ENCODE results near the gene PHGDH.

The PHGDH gene

DNA sequence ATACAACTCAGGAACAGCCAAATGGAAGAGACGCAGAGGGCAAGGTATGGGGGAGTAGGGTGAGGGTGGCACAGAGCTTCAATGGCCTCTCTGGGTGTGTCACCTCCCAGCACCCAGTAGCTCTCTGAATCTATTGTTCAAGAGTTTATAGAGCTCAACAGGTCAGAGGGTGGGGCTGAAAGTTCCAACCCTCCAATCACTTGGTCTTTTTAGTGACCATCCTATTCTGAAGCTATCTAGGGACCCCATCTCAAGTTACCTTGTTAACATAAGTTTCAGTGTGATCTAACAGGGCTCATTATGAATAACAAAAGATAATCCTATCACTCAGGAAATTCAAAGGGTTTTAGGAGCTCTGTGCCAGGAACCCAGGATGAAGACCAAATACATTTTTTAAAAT is 32.5 kb upstream of the PHGDH start:
- DNase-seq (ENCODE audit: extremely low spot score), result no peak
- POLR2A ChIA-PET, result interaction anchor here (0.7 to 4.2 kb wide), 2 partner anchors 33 to 101 kb away, joined by 3 to 18 read pairs; partner anchors contain the start of gene PHGDH
- TF ChIP-seq LEF1 (IDR thresholded peaks at IDR 0.05; ENCODE audit: borderline replicate concordance), result no peak
- no peak for TF ChIP-seq NFRKB (IDR thresholded peaks at IDR 0.05)
- no peak for TF ChIP-seq TARDBP (IDR thresholded peaks at IDR 0.05)
- TF ChIP-seq FOXK2 (IDR thresholded peaks at IDR 0.05), result no peak
- TF ChIP-seq, protein P1, sequence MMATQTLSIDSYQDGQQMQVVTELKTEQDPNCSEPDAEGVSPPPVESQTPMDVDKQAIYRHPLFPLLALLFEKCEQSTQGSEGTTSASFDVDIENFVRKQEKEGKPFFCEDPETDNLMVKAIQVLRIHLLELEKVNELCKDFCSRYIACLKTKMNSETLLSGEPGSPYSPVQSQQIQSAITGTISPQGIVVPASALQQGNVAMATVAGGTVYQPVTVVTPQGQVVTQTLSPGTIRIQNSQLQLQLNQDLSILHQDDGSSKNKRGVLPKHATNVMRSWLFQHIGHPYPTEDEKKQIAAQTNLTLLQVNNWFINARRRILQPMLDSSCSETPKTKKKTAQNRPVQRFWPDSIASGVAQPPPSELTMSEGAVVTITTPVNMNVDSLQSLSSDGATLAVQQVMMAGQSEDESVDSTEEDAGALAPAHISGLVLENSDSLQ (IDR thresholded peaks at IDR 0.05), result no peak
- TF ChIP-seq BHLHE40 (IDR thresholded peaks at IDR 0.05; ENCODE audit: borderline replicate concordance), result no peak
- no peak for TF ChIP-seq SP1 (IDR thresholded peaks at IDR 0.05)
- TF ChIP-seq HDGF (IDR thresholded peaks at IDR 0.05; ENCODE audit: borderline replicate concordance), result no peak
- no peak for TF ChIP-seq FOXM1 (IDR thresholded peaks at IDR 0.05; ENCODE audit: borderline replicate concordance)
- no peak for TF ChIP-seq ELF4 (IDR thresholded peaks at IDR 0.05)
- TF ChIP-seq CTBP1 (IDR thresholded peaks at IDR 0.05; ENCODE audit: borderline replicate concordance), result no peak
- no peak for TF ChIP-seq ZNF384 (IDR thresholded peaks at IDR 0.05)
- no peak for TF ChIP-seq SUZ12 (IDR thresholded peaks at IDR 0.05)
- TF ChIP-seq L3MBTL2 (conservative IDR thresholded peaks at IDR 0.05), result no peak
- no peak for TF ChIP-seq FOXA1 (IDR thresholded peaks at IDR 0.05)
- no peak for TF ChIP-seq ARNT (IDR thresholded peaks at IDR 0.05)
- CTCF ChIA-PET, result no interaction called here

DNA sequence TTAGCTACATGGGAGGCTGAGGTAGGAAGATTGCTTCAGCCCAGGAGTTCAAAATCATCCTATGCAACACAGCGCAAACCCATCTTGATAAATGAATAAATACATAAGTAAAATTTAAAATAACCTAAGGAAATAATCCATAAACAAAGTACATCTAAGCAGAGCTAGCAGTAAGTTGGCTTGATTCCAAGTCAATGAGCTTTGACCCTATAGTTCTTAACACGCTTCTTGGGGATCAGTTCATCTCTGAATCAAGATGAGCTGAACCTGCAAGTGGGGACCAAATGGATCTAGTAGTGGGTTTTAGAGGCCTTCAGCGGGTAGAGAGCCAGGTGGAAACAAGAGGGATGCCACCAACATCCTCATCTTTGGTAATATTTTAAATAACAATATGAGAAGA is 31.5 kb upstream of the PHGDH start:
- ChIA-PET CTCF (interaction anchor here (0.6 kb wide), 1 partner anchor 307 kb away, joined by 3 read pairs; no protein-coding TSS in a partner anchor), POLR2A (interaction anchor here (4.2 kb wide), 1 partner anchor 32 kb away, joined by 18 read pairs; the partner anchor contains the start of gene PHGDH)
- DNase-seq (ENCODE audit: extremely low spot score), result no peak
- TF ChIP-seq ZNF384 (IDR thresholded peaks at IDR 0.05) (no peak), ARNT (IDR thresholded peaks at IDR 0.05) (no peak), NFRKB (IDR thresholded peaks at IDR 0.05) (no peak)

DNA sequence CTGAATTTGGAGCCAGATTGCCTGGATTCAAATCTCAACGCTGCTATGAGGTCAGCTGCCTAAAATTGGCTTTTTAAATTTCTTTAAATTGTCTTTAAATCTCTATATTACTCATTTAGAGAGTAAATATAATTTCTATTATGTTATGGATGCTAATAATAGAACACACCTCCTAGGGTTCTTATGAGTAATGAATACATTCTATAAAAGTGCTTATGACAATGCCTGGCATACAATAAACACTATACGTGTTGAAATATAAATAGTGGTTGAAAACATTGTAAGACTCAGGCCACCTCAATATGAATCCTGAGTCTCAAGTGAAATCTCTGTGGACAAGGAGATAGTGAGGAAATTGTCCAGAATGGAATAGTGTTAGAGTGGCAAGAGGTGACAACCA is 31.0 kb upstream of the PHGDH start:
- no peak for TF ChIP-seq LEF1 (IDR thresholded peaks at IDR 0.05; ENCODE audit: borderline replicate concordance)
- TF ChIP-seq L3MBTL2 (conservative IDR thresholded peaks at IDR 0.05), result no peak
- TF ChIP-seq ELF4 (IDR thresholded peaks at IDR 0.05), result no peak
- TF ChIP-seq SUZ12 (IDR thresholded peaks at IDR 0.05), result no peak
- TF ChIP-seq NFRKB (IDR thresholded peaks at IDR 0.05), result no peak
- TF ChIP-seq FOXA1 (IDR thresholded peaks at IDR 0.05), result no peak
- no peak for TF ChIP-seq HDGF (IDR thresholded peaks at IDR 0.05; ENCODE audit: borderline replicate concordance)
- TF ChIP-seq BHLHE40 (IDR thresholded peaks at IDR 0.05; ENCODE audit: borderline replicate concordance), result no peak
- DNase-seq (ENCODE audit: extremely low spot score), result no peak
- ChIA-PET CTCF (interaction anchor here (0.6 kb wide), 1 partner anchor 307 kb away, joined by 3 read pairs; no protein-coding TSS in a partner anchor), POLR2A (interaction anchor here (4.2 kb wide), 1 partner anchor 31 kb away, joined by 18 read pairs; the partner anchor contains the start of gene PHGDH)

- DNase-seq (ENCODE audit: extremely low spot score), result no peak
- POLR2A ChIA-PET, result no interaction called here
Observed at GRCh38 chr1:119681560-119681959, 30.2 kb upstream of the PHGDH start.

DNA sequence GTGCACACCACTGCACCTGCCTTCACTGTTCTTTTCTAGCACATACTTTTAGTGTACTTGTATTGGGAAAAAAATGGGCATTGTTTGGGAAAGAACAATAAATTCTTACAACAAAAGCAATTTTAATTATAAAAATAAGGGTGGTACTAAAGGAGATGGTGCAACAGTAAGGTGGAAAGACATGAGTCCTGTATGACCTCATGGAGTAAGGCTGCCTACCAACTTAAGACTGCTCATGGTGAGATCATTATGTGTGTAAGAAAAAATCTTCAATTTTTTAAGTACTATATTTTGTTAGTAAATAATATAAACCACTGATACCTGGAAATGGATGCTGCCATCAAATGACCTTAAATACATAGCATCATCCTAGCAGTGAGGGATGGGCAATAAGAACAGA is 29.6 kb upstream of the PHGDH start:
- TF ChIP-seq FOXK2 (IDR thresholded peaks at IDR 0.05), result no peak
- no peak for TF ChIP-seq TARDBP (IDR thresholded peaks at IDR 0.05)
- TF ChIP-seq, protein P1 (IDR thresholded peaks at IDR 0.05), result no peak
- TF ChIP-seq ZNF384 (IDR thresholded peaks at IDR 0.05), result no peak
- TF ChIP-seq BHLHE40 (IDR thresholded peaks at IDR 0.05; ENCODE audit: borderline replicate concordance), result no peak
- no peak for TF ChIP-seq SUZ12 (IDR thresholded peaks at IDR 0.05)
- TF ChIP-seq HDGF (IDR thresholded peaks at IDR 0.05; ENCODE audit: borderline replicate concordance), result no peak
- TF ChIP-seq ELF4 (IDR thresholded peaks at IDR 0.05), result no peak
- no peak for TF ChIP-seq L3MBTL2 (conservative IDR thresholded peaks at IDR 0.05)
- TF ChIP-seq LEF1 (IDR thresholded peaks at IDR 0.05; ENCODE audit: borderline replicate concordance), result no peak
- TF ChIP-seq SP1 (IDR thresholded peaks at IDR 0.05), result no peak
- no peak for TF ChIP-seq NFRKB (IDR thresholded peaks at IDR 0.05)
- no peak for TF ChIP-seq FOXA1 (IDR thresholded peaks at IDR 0.05)
- no peak for TF ChIP-seq CTBP1 (IDR thresholded peaks at IDR 0.05; ENCODE audit: borderline replicate concordance)
- TF ChIP-seq ARNT (IDR thresholded peaks at IDR 0.05), result no peak
- TF ChIP-seq FOXM1 (IDR thresholded peaks at IDR 0.05; ENCODE audit: borderline replicate concordance), result no peak
- POLR2A ChIA-PET, result no interaction called here
- no peak for DNase-seq (ENCODE audit: extremely low spot score)
- CTCF ChIA-PET, result no interaction called here

More at GRCh38 chr1:119681560-119681959, 30.2 kb upstream of the PHGDH start:
- no peak for TF ChIP-seq LEF1 (IDR thresholded peaks at IDR 0.05; ENCODE audit: borderline replicate concordance)
- TF ChIP-seq FOXM1 (IDR thresholded peaks at IDR 0.05; ENCODE audit: borderline replicate concordance), result no peak
- no peak for TF ChIP-seq ARNT (IDR thresholded peaks at IDR 0.05)
- no peak for TF ChIP-seq TARDBP (IDR thresholded peaks at IDR 0.05)
- no peak for TF ChIP-seq SP1 (IDR thresholded peaks at IDR 0.05)
- no peak for TF ChIP-seq ZNF384 (IDR thresholded peaks at IDR 0.05)
- TF ChIP-seq ELF4 (IDR thresholded peaks at IDR 0.05), result no peak
- no peak for TF ChIP-seq FOXA1 (IDR thresholded peaks at IDR 0.05)
- no peak for TF ChIP-seq FOXK2 (IDR thresholded peaks at IDR 0.05)
- CTCF ChIA-PET, result no interaction called here

GRCh38 chr1:119683893-119684292 is 27.8 kb upstream of the PHGDH start:
- DNase-seq (ENCODE audit: extremely low spot score), result no peak
- no peak for TF ChIP-seq SP1 (IDR thresholded peaks at IDR 0.05)
- no peak for TF ChIP-seq ZNF384 (IDR thresholded peaks at IDR 0.05)
- TF ChIP-seq ARNT (IDR thresholded peaks at IDR 0.05), result no peak
- POLR2A ChIA-PET, result interaction anchor here (1.8 to 2.0 kb wide), 2 partner anchors 27 to 28 kb away, joined by 5 to 8 read pairs; partner anchors contain the start of gene PHGDH
- CTCF ChIA-PET, result interaction anchor here (0.6 to 1.2 kb wide), 2 partner anchors 8 to 9 kb away, joined by 4 read pairs; no protein-coding TSS in a partner anchor

- ChIA-PET CTCF (interaction anchor here (2.4 kb wide), 1 partner anchor 11 kb away, joined by 9 read pairs; no protein-coding TSS in a partner anchor), POLR2A (interaction anchor here (1.5 to 1.8 kb wide), 2 partner anchors 11 to 26 kb away, joined by 4 to 15 read pairs; partner anchors contain the start of gene PHGDH)
- no peak for DNase-seq (ENCODE audit: extremely low spot score)
Observed at GRCh38 chr1:119686661-119687060, 25.1 kb upstream of the PHGDH start.

More at GRCh38 chr1:119686661-119687060, 25.1 kb upstream of the PHGDH start:
- TF ChIP-seq LEF1 (IDR thresholded peaks at IDR 0.05; ENCODE audit: borderline replicate concordance) (no peak), TARDBP (IDR thresholded peaks at IDR 0.05) (no peak)
